T47D (cell line): ENCODE results near the gene GSE1.

Experiments
- DNase-seq, 2 experiments: peaks; one replicate each; pipeline versions ENCODE4 v3.0.0 to v3.0.0-alpha.2; 2011 to 2012; ENCODE audit warnings: low read depth in 1 of 2, low spot score in 1 of 2
- JUND ChIP-seq: IDR thresholded peaks from 2 replicates; pipeline ENCODE4 v1.6.1; 2012; ENCODE audit warnings: low read depth
- in situ Hi-C: cut with HindIII; loops from 2 replicates; pipeline ENCODE4 v1.10.0; 2016; ENCODE audit warnings: low sequenced_read_pairs, low pct_unique_long_range_greater_than_20kb

The GSE1 gene

DNA sequence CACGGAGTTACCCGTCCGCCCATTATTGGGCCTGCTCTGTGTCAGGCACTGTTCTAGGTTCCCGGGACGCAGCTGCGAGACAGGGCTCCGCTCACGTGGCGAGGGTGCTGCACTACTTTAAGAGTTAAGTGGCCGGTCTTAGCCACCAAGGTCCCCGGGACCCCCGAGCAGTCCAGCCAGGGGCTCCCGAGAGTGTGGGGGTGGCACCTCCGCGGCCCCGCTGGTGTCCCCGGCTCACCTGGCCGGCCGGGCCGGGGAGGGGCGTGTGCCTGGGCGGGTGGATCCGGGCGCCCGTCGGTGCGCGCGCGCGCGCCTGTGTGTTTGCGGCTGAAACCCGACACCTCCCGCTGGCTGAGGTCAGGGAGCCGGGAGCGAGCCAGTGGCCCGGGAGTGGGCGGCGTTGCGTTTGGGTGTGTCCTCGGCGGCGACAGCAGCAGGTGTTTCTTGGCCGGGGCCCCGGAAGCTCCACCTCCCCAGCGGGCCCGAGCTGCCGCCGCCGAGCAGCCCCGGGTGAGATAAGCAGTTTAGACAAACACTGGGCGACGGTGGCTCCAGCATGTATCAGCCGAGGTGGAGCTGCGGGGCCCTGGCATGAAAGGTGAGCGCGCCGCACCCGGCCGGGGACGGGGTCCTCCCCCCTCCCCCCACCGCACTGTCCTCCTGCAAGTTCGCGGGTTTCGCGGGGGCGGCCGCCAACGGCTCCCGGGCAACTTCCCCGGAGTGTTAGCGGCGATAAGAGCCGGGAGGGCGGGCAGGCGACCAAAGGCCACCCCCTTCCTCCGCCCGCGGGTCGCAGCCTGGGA, at the start of gene GSE1:
GSE1 (plus strand) TSS at position 522 of the 803 bp plus-strand sequence; CDS start at position 592, 70 bp downstream.
- DNase-seq, result peak; percentile 100
- TF ChIP-seq JUND, result no peak
- in situ Hi-C loops, result no loop called here

- DNase-seq, result peak in 1 of 2 experiments; percentile 63
- no peak for TF ChIP-seq JUND
- in situ Hi-C loops, result no loop called here
These were observed 49.4 kb upstream of the GSE1 start for GRCh38 chr16:85563515-85564276.

- in situ Hi-C loops, result no loop called here
- peak in 1 of 2 experiments; percentile 87 for DNase-seq
- TF ChIP-seq JUND, result no peak
These were observed 48.7 kb upstream of the GSE1 start for GRCh38 chr16:85564277-85565051.

DNA sequence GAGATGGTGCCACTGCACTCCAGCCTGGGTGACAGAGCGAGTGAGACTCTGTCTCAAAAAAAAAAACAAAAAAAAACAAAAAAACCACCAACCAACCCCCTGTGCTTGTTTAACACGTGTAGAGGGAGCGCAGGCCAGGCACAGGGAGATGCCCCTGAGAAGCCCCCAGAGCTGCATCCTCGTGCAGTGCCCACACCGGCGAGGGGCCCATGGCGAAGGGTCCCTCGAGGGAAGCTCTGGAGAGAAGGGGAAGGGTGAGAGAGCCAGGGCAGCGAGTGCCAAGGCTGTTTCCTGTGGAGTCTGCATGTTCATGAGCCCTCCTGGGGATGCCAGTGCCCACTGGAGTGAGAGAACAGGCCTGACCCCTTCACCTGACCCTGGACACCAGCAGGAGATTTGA, 47.8 kb upstream of the GSE1 start:
- in situ Hi-C loops, result no loop called here
- no peak for TF ChIP-seq JUND
- DNase-seq, result no peak

GRCh38 chr16:85565801-85566526, 47.2 kb upstream of the GSE1 start:
- TF ChIP-seq JUND, result no peak
- DNase-seq, result no peak
- in situ Hi-C loops, result no loop called here

DNA sequence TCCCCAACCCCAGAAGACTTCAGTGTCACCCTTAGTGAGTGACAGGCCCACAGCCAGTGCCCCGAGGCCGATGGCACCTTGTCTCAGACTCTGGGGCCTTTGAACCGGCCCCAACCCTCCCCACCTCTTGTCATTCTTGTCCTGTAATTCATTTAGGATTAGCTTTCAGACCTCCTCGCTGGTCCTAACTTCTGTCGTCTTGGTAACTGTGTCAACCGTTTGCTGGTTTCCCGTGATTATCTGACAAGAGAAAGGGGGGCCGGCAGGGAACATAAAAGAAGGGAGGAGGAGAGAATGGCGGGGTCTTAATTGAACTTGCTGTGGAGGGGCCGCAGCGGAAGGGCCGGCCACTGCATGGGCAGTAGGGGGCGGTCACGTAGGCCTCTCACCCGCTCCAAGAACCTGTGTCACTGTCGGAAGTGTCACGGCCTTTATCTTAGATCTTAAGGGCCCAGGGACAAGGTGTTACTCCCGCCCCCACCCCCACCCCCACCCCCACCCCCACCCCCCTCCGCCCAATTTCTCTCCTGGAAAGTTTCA, 46.5 kb upstream of the GSE1 start:
- DNase-seq, result peak in 1 of 2 experiments; percentile 81
- TF ChIP-seq JUND, result no peak
- in situ Hi-C loops, result no loop called here

DNA sequence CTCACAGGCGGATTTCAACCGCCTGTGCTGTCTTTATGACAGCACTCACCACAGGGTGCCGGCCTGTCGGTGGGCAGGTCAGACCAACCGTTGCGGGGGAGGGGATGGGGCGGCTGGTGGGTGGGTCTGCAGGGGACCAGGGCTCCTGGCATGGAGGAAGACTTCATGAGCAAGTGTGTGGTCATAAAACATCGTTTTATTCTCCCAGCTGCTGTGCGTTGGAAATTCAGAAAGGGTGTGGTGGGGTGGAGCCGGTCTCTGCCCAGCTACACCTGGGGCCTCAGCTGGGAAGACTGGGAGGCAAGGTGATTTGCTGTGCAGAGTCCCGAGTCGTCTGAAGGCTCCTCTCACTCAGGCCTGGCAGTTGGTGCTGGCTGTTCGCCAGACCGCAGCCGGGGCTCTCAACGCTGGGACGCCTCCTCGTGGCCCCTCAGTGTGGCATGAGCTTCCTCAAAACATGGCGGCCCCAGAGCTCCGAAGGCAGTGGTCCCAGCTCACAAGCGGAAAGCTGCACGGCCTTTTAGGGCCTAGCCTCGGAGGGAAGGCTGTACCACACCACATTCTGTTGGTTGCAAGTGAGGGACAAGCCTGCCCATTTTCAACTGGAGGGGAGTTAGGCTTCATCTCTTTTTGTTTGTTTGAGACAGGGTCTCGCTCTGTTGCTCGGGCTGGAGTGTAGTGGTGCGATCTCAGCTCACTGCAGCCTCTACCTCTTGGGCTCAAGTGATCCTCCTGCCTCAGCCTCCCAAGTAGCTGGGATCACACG, 45.8 kb upstream of the GSE1 start:
- TF ChIP-seq JUND, result no peak
- DNase-seq, result peak in 1 of 2 experiments; percentile 84
- in situ Hi-C loops, result no loop called here

- no peak for TF ChIP-seq JUND
- in situ Hi-C loops, result no loop called here
- DNase-seq, result no peak
These were observed 45.2 kb upstream of the GSE1 start for GRCh38 chr16:85567935-85568334.

DNA sequence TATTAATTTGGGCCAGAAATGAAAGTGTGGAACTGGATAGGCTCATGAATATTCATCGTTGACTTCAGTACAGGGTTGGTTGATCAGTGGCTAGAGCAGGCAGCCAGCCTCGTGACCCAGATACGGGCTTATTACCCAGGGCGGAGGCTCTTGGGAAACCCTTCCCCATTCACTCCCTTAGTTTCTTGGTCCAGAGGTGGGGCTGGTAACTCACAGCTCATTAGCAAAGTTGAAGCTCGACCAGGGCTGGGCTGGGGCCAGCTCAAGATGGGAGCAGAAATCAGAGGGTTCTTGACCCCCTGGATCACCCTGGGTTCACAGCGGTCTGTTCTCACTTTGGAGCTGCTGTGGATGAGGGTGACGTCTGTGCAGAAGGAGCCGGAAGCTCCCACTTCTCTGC, 44.6 kb upstream of the GSE1 start:
- DNase-seq, result no peak
- TF ChIP-seq JUND, result no peak
- in situ Hi-C loops, result no loop called here

DNA sequence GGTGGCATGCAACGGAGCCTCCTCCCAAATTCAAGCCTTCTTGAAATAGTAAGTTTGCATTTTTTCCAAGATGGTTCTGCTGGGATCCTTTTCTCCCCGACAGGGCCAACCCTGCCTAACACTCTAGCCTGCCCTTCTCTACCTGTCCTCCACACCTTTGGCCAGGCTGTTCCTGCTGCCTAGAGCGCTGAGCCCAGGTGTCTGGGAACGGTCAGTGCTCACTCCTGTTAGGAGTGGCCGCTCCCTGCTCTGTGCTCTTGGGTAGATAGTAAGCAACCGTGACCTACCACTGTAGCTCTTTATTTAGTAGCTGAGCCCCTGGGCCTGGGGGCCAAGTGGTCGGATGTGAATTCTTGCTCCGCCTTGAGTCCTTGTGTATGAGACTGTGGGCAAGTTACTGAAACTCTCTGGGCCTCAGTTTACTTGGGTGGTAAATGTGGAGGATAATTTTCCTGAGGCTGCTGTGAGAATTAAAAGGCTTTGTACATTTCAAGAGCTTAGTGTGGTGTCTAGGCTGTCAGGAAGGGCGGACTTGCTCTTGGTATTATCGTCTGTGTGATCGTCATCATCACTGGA, 44.0 kb upstream of the GSE1 start:
- DNase-seq, result no peak
- TF ChIP-seq JUND, result no peak
- in situ Hi-C loops, result no loop called here
